Bronchial epithelial cell (primary cell): ENCODE data around the gene ITGB2. TPM values are rescaled to one million over a fixed set of nuclear protein-coding genes. Genes with fewer than 3 reads are reported as not detected.

Source experiments
- DNase-seq: peaks from one replicate; pipeline ENCODE4 v3.0.0-alpha.2; 2010; ENCODE audit warnings: low read depth
- FAIRE-seq: peaks from 2 replicates; lab custom pipeline; 2011; peaks lifted over from hg19 to GRCh38; lab: Jason Lieb, UNC
- H3K27me3 ChIP-seq: 2 replicates; pipeline ENCODE4 v1.5.1; 2011; ENCODE audit warnings: low read length; ENCODE audit not compliant: control insufficient read depth, insufficient read depth
- H3K36me3 ChIP-seq: 2 replicates; pipeline ENCODE4 v1.5.1; 2011; ENCODE audit warnings: low read length; ENCODE audit not compliant: control insufficient read depth, insufficient read depth
- H3K4me3 ChIP-seq: 2 replicates; pipeline ENCODE4 v1.5.1; 2011; ENCODE audit warnings: mild to moderate bottlenecking, low read depth, low read length, control low read depth
- total RNA-seq: library from RNA; depleted of rRNA; stranded (reverse); fragments of >200 nt; gene quantifications from 2 replicates; pipeline ENCODE4 v1.2.1, GENCODE V29; 2014
- TF ChIP-seq, protein P1 (sequence below): IDR thresholded peaks from 2 replicates; pipeline ENCODE4 v1.5.1; 2011; ENCODE audit warnings: mild to moderate bottlenecking, moderate library complexity, low read length, control low read depth, inconsistent platforms; ENCODE audit not compliant: insufficient read depth, severe bottlenecking

The ITGB2 gene
- total RNA-seq, 1 donor from 2014 or later = 1.1 TPM

- no peaks in the 10 kb centered on the region for H3K27me3 ChIP-seq
- TF ChIP-seq, protein P1, sequence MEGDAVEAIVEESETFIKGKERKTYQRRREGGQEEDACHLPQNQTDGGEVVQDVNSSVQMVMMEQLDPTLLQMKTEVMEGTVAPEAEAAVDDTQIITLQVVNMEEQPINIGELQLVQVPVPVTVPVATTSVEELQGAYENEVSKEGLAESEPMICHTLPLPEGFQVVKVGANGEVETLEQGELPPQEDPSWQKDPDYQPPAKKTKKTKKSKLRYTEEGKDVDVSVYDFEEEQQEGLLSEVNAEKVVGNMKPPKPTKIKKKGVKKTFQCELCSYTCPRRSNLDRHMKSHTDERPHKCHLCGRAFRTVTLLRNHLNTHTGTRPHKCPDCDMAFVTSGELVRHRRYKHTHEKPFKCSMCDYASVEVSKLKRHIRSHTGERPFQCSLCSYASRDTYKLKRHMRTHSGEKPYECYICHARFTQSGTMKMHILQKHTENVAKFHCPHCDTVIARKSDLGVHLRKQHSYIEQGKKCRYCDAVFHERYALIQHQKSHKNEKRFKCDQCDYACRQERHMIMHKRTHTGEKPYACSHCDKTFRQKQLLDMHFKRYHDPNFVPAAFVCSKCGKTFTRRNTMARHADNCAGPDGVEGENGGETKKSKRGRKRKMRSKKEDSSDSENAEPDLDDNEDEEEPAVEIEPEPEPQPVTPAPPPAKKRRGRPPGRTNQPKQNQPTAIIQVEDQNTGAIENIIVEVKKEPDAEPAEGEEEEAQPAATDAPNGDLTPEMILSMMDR = no peak
- no peak for FAIRE-seq
Measured at GRCh38 chr21:44933918-44934260, 13.2 kb upstream of the ITGB2 start.

DNA sequence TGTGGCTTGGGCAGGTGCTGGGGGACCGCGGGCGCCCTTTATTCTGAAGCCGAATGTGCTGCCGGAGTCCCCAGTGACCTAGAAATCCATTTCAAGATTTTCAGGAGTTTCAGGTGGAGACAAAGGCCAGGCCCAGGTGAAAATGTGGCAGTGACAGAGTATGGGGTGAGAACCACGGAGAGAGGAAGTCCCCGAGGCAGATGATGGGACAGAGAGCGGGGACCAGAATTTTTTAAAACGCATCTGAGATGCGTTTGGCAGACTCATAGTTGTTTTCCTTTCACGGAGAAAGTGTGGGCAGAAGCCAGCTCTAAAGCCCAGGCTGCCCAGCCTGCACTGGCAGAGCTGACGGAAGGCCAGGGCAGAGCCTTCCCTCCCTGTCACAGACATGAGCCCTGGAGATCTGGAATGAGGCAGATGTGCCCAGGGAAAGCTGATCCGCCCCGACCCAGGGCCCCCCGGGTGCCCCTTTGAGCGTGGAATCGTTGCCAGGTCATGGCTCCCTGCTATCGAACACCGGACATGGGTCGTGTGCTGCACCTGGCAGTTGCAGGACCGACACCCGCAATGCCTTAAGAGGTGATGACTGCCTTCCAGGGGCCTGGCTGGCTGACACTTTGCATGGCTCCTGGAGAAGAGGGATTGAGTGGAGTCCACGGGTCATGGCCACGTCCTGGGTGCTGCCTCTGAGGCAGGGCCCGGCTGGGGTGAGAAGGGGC, 12.7 kb upstream of the ITGB2 start:
- H3K36me3 ChIP-seq = no peaks in the 10 kb centered on the region
- no peak overlapping the region for H3K4me3 ChIP-seq
- FAIRE-seq (no peak), DNase-seq (no peak)
- TF ChIP-seq, protein P1 = no peak
- no peaks in the 10 kb centered on the region for H3K27me3 ChIP-seq

More at GRCh38 chr21:44933918-44934260, 13.2 kb upstream of the ITGB2 start:
- DNase-seq = no peak
- no peak overlapping the region for H3K4me3 ChIP-seq
- no peaks in the 10 kb centered on the region for H3K36me3 ChIP-seq

GRCh38 chr21:44932408-44933181, 11.9 kb upstream of the ITGB2 start:
- H3K27me3 ChIP-seq = no peaks in the 10 kb centered on the region
- no peaks in the 10 kb centered on the region for H3K36me3 ChIP-seq
- H3K4me3 ChIP-seq = peak overlapping the region; percentile 31
- DNase-seq = no peak
- TF ChIP-seq, protein P1 = peak; percentile 61
- FAIRE-seq = no peak

DNA sequence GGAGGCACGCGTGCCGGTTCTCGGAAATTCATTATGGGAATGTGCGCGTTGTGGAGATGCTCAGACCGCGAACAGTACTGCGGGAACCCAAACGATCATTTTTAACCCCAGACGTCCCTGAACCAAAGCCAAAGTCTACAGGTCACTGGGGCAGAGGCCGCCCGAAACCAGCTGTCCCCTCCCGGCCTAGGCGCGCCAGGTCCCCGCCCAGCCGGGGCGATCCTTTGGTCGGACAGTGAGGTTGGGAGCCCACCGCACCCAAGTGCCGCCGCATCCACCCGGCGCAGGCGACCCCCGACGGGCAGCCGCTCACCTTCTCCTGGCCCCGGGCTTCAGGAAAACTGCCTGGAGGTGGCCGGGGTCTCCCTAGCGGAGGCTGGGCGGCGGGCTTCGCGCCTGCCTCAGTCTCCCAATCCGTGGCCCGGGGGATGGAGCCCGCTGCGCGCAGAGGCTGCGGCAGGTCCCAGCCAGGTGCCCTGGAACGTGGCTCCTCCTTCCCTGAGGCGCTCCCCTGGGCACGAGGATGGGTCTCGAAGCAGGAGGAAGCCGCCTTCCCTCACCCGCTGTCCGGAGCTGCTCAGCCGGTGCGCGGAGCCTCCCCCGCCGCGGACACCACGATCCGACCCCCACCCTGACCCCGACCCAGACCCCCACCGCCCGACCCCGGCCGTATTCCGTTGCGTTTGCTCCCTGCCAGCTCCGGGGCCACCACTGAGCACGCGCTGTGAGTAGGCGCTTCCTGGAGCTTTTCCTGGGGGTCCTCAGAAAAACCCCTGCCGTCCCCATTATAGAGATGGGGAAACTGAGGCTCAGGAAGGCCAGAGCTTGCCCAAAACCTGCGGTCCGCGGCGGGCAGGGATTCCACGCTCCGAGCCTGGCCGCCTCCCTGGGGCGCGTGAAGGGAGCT, 11.1 kb upstream of the ITGB2 start:
- DNase-seq (no peak), FAIRE-seq (no peak)
- Histone ChIP-seq H3K4me3 (peak overlapping the region; percentile 31), H3K27me3 (no peaks in the 10 kb centered on the region), H3K36me3 (no peaks in the 10 kb centered on the region)
- TF ChIP-seq, protein P1 = no peak

- FAIRE-seq (no peak), DNase-seq (no peak)
- H3K4me3 ChIP-seq = no peak overlapping the region
- TF ChIP-seq, protein P1 = no peak
- no peaks in the 10 kb centered on the region for H3K27me3 ChIP-seq
- H3K36me3 ChIP-seq = no peaks in the 10 kb centered on the region
Measured at GRCh38 chr21:44931137-44931500, 10.4 kb upstream of the ITGB2 start.
